ENCODE measurements around the gene KIF5A. TPM values are rescaled to one million over a fixed set of nuclear protein-coding genes. Genes with fewer than 3 reads are reported as not detected.

KIF5A gene
- polyA plus RNA-seq, 1 of the 3 experiments (the other 2 are of a cell fraction): 6.2 TPM

DNA sequence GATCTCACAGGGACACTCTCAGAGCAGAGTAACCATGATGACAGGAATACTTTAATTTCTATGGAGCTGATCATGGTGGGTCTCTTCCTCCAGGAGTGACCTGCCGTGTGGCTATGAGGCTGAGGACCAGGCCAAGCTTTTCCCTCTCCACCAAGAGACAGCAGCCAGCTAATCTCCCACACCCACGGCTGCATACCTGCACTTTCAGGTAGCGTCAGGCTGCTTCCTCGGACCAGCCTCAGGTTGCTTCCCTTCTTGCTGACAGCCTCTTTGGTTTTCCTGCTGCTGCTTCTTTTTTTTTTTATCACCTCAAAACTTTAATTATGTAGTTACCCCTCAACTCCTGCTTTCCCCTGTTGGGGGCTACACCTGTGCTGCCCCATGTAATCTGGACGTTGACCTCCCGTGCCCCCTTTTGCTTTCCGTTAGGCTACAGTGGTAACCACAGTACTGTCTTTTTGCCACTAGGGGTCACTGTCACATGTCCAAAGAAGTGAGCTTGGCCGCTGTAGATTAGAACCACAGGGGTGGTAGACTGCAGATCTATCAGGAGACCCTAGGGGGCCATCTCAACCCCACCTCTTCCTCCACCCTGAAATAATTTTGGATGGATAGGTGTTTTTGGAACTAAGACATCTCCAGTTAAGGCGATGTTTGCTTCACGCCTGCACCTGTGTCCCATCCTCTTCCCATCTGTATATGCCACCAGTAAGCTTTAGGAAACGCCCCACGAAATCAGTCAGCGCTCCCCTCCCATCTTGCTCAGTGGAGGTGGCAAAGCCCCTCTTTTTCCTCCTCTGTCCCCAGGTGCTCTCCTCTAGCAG is 33.4 kb downstream of the KIF5A start:
- Histone ChIP-seq H3K9ac (no peak overlapping the region), H3K9me2 (no peaks in the 10 kb centered on the region), H2AFZ (ENCODE audit: low read depth) (no peak overlapping the region), H3F3A (replicated peaks; ENCODE audit: insufficient read depth) (no peaks in the 10 kb centered on the region), H3K4me1 (ENCODE audit: control insufficient read depth in 1 of 2, insufficient read depth in 2 of 2, low read depth in 1 of 2, low read length in 1 of 2) (no peaks in the 10 kb centered on the region), H3K27ac (ENCODE audit: low read depth in 2 of 2, low read length in 1 of 2) (no peak overlapping the region), H3K36me3 (replicated peaks in 1 of 2; ENCODE audit: control insufficient read depth in 1 of 2, insufficient read depth in 2 of 2, low read length in 1 of 2) (peaks cover 21 to 63% of the 10 kb centered on the region in 2 experiments), H3K79me2 (ENCODE audit: insufficient read depth) (no peaks in the 10 kb centered on the region), H3K27me3 (ENCODE audit: insufficient read depth) (no peaks in the 10 kb centered on the region), H3K9me3 (no peaks in the 10 kb centered on the region), H3K4me2 (no peak overlapping the region), H4K20me1 (ENCODE audit: insufficient read depth) (no peaks in the 10 kb centered on the region), H3K4me3 (ENCODE audit: low read depth in 2 of 2, low read length in 1 of 2) (no peak overlapping the region; a peak in 1 of 4 replicates)
- WGBS (ENCODE audit: low lambda C conversion rate): 52% methylated on average over 13 of the region's 13 CpGs
- ChIA-PET CTCF (interaction anchor here (0.6 to 7.6 kb wide), 63 partner anchors 10 to 1317 kb away, joined by 3 to 298 read pairs (median 5); partner anchors contain the start of genes ARHGEF25, AVIL, B4GALNT1 and COQ10A), POLR2A (interaction anchor here (1.0 to 1.4 kb wide), 4 partner anchors 9 to 41 kb away, joined by 3 to 7 read pairs (median 4); no protein-coding TSS in a partner anchor)
- peak; percentile 92 for DNase-seq
- TF ChIP-seq MXI1 (IDR thresholded peaks at IDR 0.05; ENCODE audit: low read depth, low read length): no peak
- TF ChIP-seq TAF1 (IDR thresholded peaks at IDR 0.05; ENCODE audit: borderline replicate concordance, low read depth, low read length): no peak
- TF ChIP-seq SMC3 (IDR thresholded peaks at IDR 0.05; ENCODE audit: low read depth, low read length): peak; percentile 85
- peak; percentile 26 for TF ChIP-seq CHD2 (IDR thresholded peaks at IDR 0.05; ENCODE audit: low read length, partially characterized antibody)
- TF ChIP-seq FOXJ3 (CRISPR knock-in tag; IDR thresholded peaks at IDR 0.05): no peak
- no peak for TF ChIP-seq GATA2 (CRISPR knock-in tag; IDR thresholded peaks at IDR 0.05)
- no peak for TF ChIP-seq FOXM1 (IDR thresholded peaks at IDR 0.05; ENCODE audit: low read depth)
- no peak for TF ChIP-seq MEF2A (IDR thresholded peaks at IDR 0.05; ENCODE audit: borderline replicate concordance, low read depth)
- TF ChIP-seq TCF12 (IDR thresholded peaks at IDR 0.05): no peak
- no peak for TF ChIP-seq EZH2phosphoT487 (IDR thresholded peaks at IDR 0.05; ENCODE audit: borderline replicate concordance, low read depth)
- TF ChIP-seq, protein P1, sequence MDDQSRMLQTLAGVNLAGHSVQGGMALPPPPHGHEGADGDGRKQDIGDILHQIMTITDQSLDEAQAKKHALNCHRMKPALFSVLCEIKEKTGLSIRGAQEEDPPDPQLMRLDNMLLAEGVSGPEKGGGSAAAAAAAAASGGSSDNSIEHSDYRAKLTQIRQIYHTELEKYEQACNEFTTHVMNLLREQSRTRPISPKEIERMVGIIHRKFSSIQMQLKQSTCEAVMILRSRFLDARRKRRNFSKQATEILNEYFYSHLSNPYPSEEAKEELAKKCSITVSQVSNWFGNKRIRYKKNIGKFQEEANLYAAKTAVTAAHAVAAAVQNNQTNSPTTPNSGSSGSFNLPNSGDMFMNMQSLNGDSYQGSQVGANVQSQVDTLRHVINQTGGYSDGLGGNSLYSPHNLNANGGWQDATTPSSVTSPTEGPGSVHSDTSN (IDR thresholded peaks at IDR 0.05): no peak
- TF ChIP-seq RCOR1 (IDR thresholded peaks at IDR 0.05; ENCODE audit: low read length): no peak
- TF ChIP-seq, protein P2, sequence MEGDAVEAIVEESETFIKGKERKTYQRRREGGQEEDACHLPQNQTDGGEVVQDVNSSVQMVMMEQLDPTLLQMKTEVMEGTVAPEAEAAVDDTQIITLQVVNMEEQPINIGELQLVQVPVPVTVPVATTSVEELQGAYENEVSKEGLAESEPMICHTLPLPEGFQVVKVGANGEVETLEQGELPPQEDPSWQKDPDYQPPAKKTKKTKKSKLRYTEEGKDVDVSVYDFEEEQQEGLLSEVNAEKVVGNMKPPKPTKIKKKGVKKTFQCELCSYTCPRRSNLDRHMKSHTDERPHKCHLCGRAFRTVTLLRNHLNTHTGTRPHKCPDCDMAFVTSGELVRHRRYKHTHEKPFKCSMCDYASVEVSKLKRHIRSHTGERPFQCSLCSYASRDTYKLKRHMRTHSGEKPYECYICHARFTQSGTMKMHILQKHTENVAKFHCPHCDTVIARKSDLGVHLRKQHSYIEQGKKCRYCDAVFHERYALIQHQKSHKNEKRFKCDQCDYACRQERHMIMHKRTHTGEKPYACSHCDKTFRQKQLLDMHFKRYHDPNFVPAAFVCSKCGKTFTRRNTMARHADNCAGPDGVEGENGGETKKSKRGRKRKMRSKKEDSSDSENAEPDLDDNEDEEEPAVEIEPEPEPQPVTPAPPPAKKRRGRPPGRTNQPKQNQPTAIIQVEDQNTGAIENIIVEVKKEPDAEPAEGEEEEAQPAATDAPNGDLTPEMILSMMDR (IDR thresholded peaks at IDR 0.05): peak; percentile 98
- TF ChIP-seq NRF1 (IDR thresholded peaks at IDR 0.05; ENCODE audit: low read depth, low read length): no peak
- TF ChIP-seq NFIC (IDR thresholded peaks at IDR 0.05; ENCODE audit: borderline replicate concordance): no peak
- TF ChIP-seq EP300 (IDR thresholded peaks at IDR 0.05; ENCODE audit: borderline replicate concordance in 1 of 2, low read depth in 1 of 2, low read length in 1 of 2): no peak
- peak; percentile 97 for TF ChIP-seq RAD21 (IDR thresholded peaks at IDR 0.05; ENCODE audit: low read length)
- no peak for TF ChIP-seq YY1 (IDR thresholded peaks at IDR 0.05; ENCODE audit: low read depth)
- no peak for TF ChIP-seq POLR2AphosphoS5 (IDR thresholded peaks at IDR 0.05; ENCODE audit: low read depth, low read length)
- TF ChIP-seq SIN3A (IDR thresholded peaks at IDR 0.05; ENCODE audit: borderline replicate concordance, low read depth, low read length): no peak
- no peak for TF ChIP-seq GABPA (IDR thresholded peaks at IDR 0.05; ENCODE audit: low read depth)
- no peak for TF ChIP-seq JUND (IDR thresholded peaks at IDR 0.05)
- TF ChIP-seq, protein P3, sequence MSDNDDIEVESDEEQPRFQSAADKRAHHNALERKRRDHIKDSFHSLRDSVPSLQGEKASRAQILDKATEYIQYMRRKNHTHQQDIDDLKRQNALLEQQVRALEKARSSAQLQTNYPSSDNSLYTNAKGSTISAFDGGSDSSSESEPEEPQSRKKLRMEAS (IDR thresholded peaks at IDR 0.05; ENCODE audit: low read depth): no peak
- no peak for TF ChIP-seq TEAD4 (IDR thresholded peaks at IDR 0.05; ENCODE audit: borderline replicate concordance, insufficient read depth)
- TF ChIP-seq, protein P4, sequence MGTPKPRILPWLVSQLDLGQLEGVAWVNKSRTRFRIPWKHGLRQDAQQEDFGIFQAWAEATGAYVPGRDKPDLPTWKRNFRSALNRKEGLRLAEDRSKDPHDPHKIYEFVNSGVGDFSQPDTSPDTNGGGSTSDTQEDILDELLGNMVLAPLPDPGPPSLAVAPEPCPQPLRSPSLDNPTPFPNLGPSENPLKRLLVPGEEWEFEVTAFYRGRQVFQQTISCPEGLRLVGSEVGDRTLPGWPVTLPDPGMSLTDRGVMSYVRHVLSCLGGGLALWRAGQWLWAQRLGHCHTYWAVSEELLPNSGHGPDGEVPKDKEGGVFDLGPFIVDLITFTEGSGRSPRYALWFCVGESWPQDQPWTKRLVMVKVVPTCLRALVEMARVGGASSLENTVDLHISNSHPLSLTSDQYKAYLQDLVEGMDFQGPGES (IDR thresholded peaks at IDR 0.05; ENCODE audit: low read depth, low read length): no peak
- no peak for TF ChIP-seq FOSL2 (IDR thresholded peaks at IDR 0.05; ENCODE audit: borderline replicate concordance, low read depth)
- no peak for TF ChIP-seq ELF1 (IDR thresholded peaks at IDR 0.05)
